PFSK-1 (cell line): ENCODE results near the gene CDKN2C.

Source experiments
- FOXP2 ChIP-seq: optimal IDR thresholded peaks from 2 replicates; pipeline ENCODE3; 2011; ENCODE audit warnings: borderline replicate concordance, control low read depth, inconsistent platforms; ENCODE audit not compliant: insufficient read depth; ENCODE audit errors: extremely low read length, extremely low read depth
- POLR2AphosphoS5 ChIP-seq: IDR thresholded peaks from 2 replicates; pipeline ENCODE4 v1.6.1; 2012; ENCODE audit warnings: low read depth, mild to moderate bottlenecking, control low read depth, low read length, moderate library complexity
- SIN3A ChIP-seq: IDR thresholded peaks from 2 replicates; pipeline ENCODE4 v1.6.1; 2012; ENCODE audit warnings: mild to moderate bottlenecking, low read length, moderate library complexity, borderline replicate concordance; ENCODE audit not compliant: insufficient read depth
- TAF1 ChIP-seq: IDR thresholded peaks from 2 replicates; pipeline ENCODE4 v1.6.1; 2012; ENCODE audit warnings: low read length, control low read depth, borderline replicate concordance; ENCODE audit not compliant: insufficient read depth
- TF ChIP-seq, protein P1 (sequence below), 2 experiments: IDR thresholded peaks; 2 replicates each; pipeline versions ENCODE4 v1.6.1 to v1.8.0; 2011 to 2012; ENCODE audit warnings: low read depth in 2 of 2, low read length in 2 of 2, control low read depth in 1 of 2, inconsistent platforms in 1 of 2, mild to moderate bottlenecking in 1 of 2, moderate library complexity in 1 of 2; ENCODE audit not compliant: insufficient read depth in 1 of 2

The CDKN2C gene

GRCh38 chr1:50976111-50976889 is 6.3 kb downstream of the CDKN2C start:
- TF ChIP-seq TAF1 = peak; percentile 54; the same call in 1 of the 2 replicates
- TF ChIP-seq, protein P1, sequence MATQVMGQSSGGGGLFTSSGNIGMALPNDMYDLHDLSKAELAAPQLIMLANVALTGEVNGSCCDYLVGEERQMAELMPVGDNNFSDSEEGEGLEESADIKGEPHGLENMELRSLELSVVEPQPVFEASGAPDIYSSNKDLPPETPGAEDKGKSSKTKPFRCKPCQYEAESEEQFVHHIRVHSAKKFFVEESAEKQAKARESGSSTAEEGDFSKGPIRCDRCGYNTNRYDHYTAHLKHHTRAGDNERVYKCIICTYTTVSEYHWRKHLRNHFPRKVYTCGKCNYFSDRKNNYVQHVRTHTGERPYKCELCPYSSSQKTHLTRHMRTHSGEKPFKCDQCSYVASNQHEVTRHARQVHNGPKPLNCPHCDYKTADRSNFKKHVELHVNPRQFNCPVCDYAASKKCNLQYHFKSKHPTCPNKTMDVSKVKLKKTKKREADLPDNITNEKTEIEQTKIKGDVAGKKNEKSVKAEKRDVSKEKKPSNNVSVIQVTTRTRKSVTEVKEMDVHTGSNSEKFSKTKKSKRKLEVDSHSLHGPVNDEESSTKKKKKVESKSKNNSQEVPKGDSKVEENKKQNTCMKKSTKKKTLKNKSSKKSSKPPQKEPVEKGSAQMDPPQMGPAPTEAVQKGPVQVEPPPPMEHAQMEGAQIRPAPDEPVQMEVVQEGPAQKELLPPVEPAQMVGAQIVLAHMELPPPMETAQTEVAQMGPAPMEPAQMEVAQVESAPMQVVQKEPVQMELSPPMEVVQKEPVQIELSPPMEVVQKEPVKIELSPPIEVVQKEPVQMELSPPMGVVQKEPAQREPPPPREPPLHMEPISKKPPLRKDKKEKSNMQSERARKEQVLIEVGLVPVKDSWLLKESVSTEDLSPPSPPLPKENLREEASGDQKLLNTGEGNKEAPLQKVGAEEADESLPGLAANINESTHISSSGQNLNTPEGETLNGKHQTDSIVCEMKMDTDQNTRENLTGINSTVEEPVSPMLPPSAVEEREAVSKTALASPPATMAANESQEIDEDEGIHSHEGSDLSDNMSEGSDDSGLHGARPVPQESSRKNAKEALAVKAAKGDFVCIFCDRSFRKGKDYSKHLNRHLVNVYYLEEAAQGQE (IDR thresholded peaks at IDR 0.05; ENCODE audit: insufficient read depth in 1 of 2, low read depth in 2 of 2, low read length in 2 of 2) = no peak
- no peak for TF ChIP-seq SIN3A
- TF ChIP-seq FOXP2 = no peak
- TF ChIP-seq POLR2AphosphoS5 = no peak

DNA sequence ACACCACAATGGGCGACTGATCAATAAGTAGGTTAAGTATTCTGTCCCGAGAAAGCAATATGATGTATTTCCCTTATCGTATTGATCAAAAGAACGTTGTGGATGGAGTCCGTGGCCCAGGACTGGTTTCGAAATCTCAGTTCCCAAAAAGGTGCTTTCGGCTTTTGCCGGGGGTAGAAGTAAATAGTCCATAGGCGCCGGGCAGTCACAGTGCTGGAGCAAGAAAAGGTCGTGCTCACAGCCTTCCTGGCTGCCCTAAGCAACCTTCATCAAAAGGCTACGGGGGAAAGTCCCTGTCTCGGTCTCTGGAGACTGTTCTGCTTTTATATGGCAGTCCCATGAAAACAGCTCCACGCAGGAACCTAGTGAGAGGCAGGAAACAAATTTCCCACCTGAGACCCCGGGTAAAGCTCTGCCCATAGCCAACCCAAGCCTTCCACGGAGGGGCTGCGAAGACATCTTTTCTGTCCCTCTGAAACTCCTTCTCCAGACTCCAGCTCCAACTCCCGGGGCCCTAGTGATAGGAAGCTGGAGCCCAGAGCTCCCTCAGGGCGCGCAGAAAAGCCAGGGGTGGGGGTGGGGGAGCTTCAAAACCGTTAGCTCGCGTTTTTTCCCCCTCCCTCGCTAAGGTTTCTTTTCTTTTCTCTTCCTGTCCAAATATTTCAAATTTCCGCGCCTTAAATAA is 7.0 kb downstream of the CDKN2C start:
- TF ChIP-seq POLR2AphosphoS5 (no peak), SIN3A (peak; percentile 62; the same call in 1 of the 2 replicates), FOXP2 (no peak)

DNA sequence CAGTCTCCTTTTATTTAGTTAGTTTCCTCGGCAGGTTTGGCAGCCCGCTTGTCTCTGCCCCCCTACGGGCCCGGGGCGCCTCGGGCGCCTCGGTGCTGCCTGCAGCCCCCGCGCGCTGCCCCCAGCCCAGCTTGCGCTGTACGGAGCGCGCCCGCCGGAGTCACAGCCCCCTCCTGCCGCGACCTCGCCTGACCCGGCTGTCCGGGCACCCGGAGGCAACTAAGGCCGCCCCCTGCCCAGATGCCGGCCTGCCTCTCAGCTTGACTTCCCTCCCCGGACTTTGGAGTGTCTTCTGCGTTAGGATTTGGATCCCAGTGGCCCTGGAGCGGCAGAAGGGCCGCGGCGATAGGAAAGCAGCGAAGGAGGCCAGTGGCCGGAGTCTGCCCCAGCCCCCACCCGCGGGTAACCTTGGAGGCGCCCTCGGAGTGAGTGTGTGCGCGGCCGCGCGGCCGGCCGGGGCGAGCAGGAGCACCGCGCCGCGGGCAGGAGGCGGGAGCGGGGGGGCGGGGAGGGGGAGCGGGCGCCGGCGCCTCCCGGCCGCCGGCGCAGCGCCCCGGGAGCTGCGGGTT is 7.6 kb downstream of the CDKN2C start:
- TF ChIP-seq TAF1 (no peak), FOXP2 (no peak), SIN3A (no peak), POLR2AphosphoS5 (no peak)
- TF ChIP-seq, protein P1 (IDR thresholded peaks at IDR 0.05; ENCODE audit: insufficient read depth in 1 of 2, low read depth in 2 of 2, low read length in 2 of 2) = no peak

- TF ChIP-seq SIN3A (peak; percentile 45; the same call in 1 of the 2 replicates), TAF1 (no peak), FOXP2 (peak; percentile 49), POLR2AphosphoS5 (no peak)
- TF ChIP-seq, protein P1 (IDR thresholded peaks at IDR 0.05; ENCODE audit: insufficient read depth in 1 of 2, low read depth in 2 of 2, low read length in 2 of 2) = no peak
These were observed 8.3 kb downstream of the CDKN2C start for GRCh38 chr1:50978144-50978851.
